ENCODE results near the gene EVI5. TPM values are rescaled to one million over a fixed set of nuclear protein-coding genes. Genes with fewer than 3 reads are reported as not detected.
"Not testable (repeated sequence)": the region's sequence is repeated elsewhere in the genome, so short reads cannot be mapped to it uniquely, and the experiment has no call there.

The EVI5 gene
- total and polyA plus RNA-seq, 2 donors (not counting 1 experiment from before 2014, with no cell fraction given): 1.5 to 36.3 TPM

- no peaks in the 10 kb centered on the region for H3K9me3 Mint-ChIP-seq (ENCODE audit: insufficient read depth)
- H3K27me3 Mint-ChIP-seq: no peaks in the 10 kb centered on the region
- Histone ChIP-seq H4K20me1 (ENCODE audit: control insufficient read depth, insufficient read depth, low read length, poor library complexity, severe bottlenecking) (no peaks in the 10 kb centered on the region), H3K79me2 (ENCODE audit: control insufficient read depth, insufficient read depth, low read length) (no peaks in the 10 kb centered on the region), H3K4me2 (replicated peaks; ENCODE audit: low read depth, low read length, poor library complexity, severe bottlenecking) (no peak overlapping the region), H2AFZ (ENCODE audit: insufficient read depth, low read depth, low read length, poor library complexity, severe bottlenecking) (no peak overlapping the region), H3K27me3 (replicated peaks in 1 of 4; ENCODE audit: control extremely low read depth in 1 of 4, control insufficient read depth in 3 of 4, insufficient read depth in 4 of 4, low read length in 3 of 4) (no peaks in the 10 kb centered on the region), H3K4me1 (ENCODE audit: control insufficient read depth in 2 of 2, insufficient read depth in 2 of 2, low read length in 2 of 2) (no peaks in the 10 kb centered on the region), H3K4me3 (ENCODE audit: control extremely low read depth in 1 of 5, extremely low read depth in 1 of 5, insufficient read depth in 1 of 5, low read depth in 2 of 5, low read length in 4 of 5) (no peak overlapping the region), H3K9me3 (ENCODE audit: control extremely low read depth in 1 of 3, control insufficient read depth in 2 of 3, insufficient read depth in 1 of 3, low read length in 2 of 3) (no peaks in the 10 kb centered on the region), H3K9ac (ENCODE audit: low read length) (no peak overlapping the region), H3K27ac (ENCODE audit: low read length in 2 of 2) (no peak overlapping the region), H3K36me3 (replicated peaks in 1 of 2; ENCODE audit: control extremely low read depth in 1 of 2, control insufficient read depth in 1 of 2, extremely low read depth in 1 of 2, insufficient read depth in 2 of 2, low read length in 1 of 2) (no peaks in the 10 kb centered on the region)
- ChIA-PET CTCF (no interaction called here), POLR2A (no interaction called here)
- H3K27ac Mint-ChIP-seq: no peak overlapping the region
- no peak overlapping the region for H3K4me3 Mint-ChIP-seq
- DNase-seq: no peak
- peaks cover 1% of the 10 kb centered on the region for H3K4me1 Mint-ChIP-seq
- ATAC-seq (ENCODE audit: low read depth): no peak
- WGBS (ENCODE audit: insufficient coverage): no CpG with 5 or more reads among the region's 2 CpGs
- no peak for TF ChIP-seq CTCF (IDR thresholded peaks at IDR 0.05)
- no peak for TF ChIP-seq EZH2 (IDR thresholded peaks at IDR 0.05; ENCODE audit: borderline replicate concordance, insufficient read depth, low read depth, low read length, poor library complexity, severe bottlenecking)
- intact Hi-C loops (cut with micrococcal nuclease): no loop called here
These were observed 257.2 kb downstream of the EVI5 start for GRCh38 chr1:92527670-92528069.

DNA sequence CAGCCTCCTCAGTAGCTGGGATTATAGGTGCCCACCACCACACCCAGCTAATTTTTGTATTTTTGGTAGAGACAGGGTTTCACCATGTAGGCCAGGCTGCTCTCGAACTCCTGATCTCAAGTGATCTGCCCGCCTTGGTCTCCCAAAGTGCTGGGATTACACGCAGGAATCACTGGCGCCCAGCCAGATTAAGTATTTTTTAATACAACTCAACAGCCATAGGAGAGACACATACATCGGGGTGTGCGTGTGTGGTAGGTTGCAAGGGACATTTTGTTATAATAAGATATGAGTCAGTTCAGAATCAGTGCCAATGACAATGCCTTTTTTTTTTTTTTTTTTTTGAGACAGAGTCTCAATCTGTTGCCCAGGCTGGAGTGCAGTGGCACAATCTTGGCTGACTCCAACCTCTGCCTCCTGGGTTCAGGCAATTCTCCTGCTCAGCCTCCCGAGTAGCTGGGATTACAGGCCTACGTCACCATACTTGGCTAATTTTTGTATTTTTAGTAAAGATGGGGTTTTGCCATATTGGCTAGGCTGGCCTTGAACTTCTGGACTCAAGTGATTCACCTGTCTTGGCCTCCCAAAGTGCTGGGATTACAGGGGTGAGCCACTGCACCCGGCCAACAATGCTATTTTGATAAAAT lies 259.8 kb downstream of the EVI5 start:
- H2AFZ ChIP-seq (ENCODE audit: insufficient read depth, low read depth, low read length, poor library complexity, severe bottlenecking); H3K36me3 ChIP-seq (replicated peaks in 1 of 2; ENCODE audit: control extremely low read depth in 1 of 2, control insufficient read depth in 1 of 2, extremely low read depth in 1 of 2, insufficient read depth in 2 of 2, low read length in 1 of 2); H3K4me1 Mint-ChIP-seq; ATAC-seq (ENCODE audit: low read depth); H3K27ac ChIP-seq (ENCODE audit: low read length in 2 of 2); POLR2A ChIA-PET; H3K4me3 Mint-ChIP-seq; H3K4me2 ChIP-seq (replicated peaks; ENCODE audit: low read depth, low read length, poor library complexity, severe bottlenecking); DNase-seq; intact Hi-C loops (cut with micrococcal nuclease); H3K27me3 ChIP-seq (replicated peaks in 1 of 4; ENCODE audit: control extremely low read depth in 1 of 4, control insufficient read depth in 3 of 4, insufficient read depth in 4 of 4, low read length in 3 of 4); CTCF ChIA-PET; H3K9me3 ChIP-seq (ENCODE audit: control extremely low read depth in 1 of 3, control insufficient read depth in 2 of 3, insufficient read depth in 1 of 3, low read length in 2 of 3); H3K4me1 ChIP-seq (ENCODE audit: control insufficient read depth in 2 of 2, insufficient read depth in 2 of 2, low read length in 2 of 2); H4K20me1 ChIP-seq (ENCODE audit: control insufficient read depth, insufficient read depth, low read length, poor library complexity, severe bottlenecking); H3K9ac ChIP-seq (ENCODE audit: low read length); H3K79me2 ChIP-seq (ENCODE audit: control insufficient read depth, insufficient read depth, low read length); H3K4me3 ChIP-seq (ENCODE audit: control extremely low read depth in 1 of 5, extremely low read depth in 1 of 5, insufficient read depth in 1 of 5, low read depth in 2 of 5, low read length in 4 of 5); H3K27ac Mint-ChIP-seq; H3K27me3 Mint-ChIP-seq; H3K9me3 Mint-ChIP-seq (ENCODE audit: insufficient read depth): not testable (repeated sequence)
- WGBS (ENCODE audit: insufficient coverage): no CpG with 5 or more reads among the region's 9 CpGs

Data from B cell (primary cell).